HEK293T (cell line): ENCODE data around the gene SPDEF.

Experiments
- BHLHE40 ChIP-seq: fragments of 450-650 bp; IDR thresholded peaks from 2 replicates; pipeline ENCODE4 v1.6.1; 2016; ENCODE audit warnings: mild to moderate bottlenecking, moderate library complexity, borderline replicate concordance
- ELF4 ChIP-seq: fragments of 450-650 bp; IDR thresholded peaks from 2 replicates; pipeline ENCODE4 v1.6.1; 2017; ENCODE audit warnings: antibody characterized with exemption
- FOXA1 ChIP-seq: fragments of 450-650 bp; IDR thresholded peaks from 2 replicates; pipeline ENCODE4 v1.6.1; 2016; ENCODE audit warnings: mild to moderate bottlenecking
- FOXK2 ChIP-seq: fragments of 450-650 bp; IDR thresholded peaks from 2 replicates; pipeline ENCODE4 v1.6.1; 2016; ENCODE audit warnings: mild to moderate bottlenecking
- FOXM1 ChIP-seq: fragments of 450-650 bp; IDR thresholded peaks from 2 replicates; pipeline ENCODE4 v1.6.1; 2017; ENCODE audit warnings: mild to moderate bottlenecking, borderline replicate concordance
- HDGF ChIP-seq: fragments of 450-650 bp; IDR thresholded peaks from 2 replicates; pipeline ENCODE4 v1.6.1; 2017; ENCODE audit warnings: antibody characterized with exemption, borderline replicate concordance
- LEF1 ChIP-seq: fragments of 450-650 bp; IDR thresholded peaks from 2 replicates; pipeline ENCODE4 v1.6.1; 2017; ENCODE audit warnings: mild to moderate bottlenecking, borderline replicate concordance
- NFRKB ChIP-seq: fragments of 450-650 bp; IDR thresholded peaks from 2 replicates; pipeline ENCODE4 v1.6.1; 2016; ENCODE audit warnings: mild to moderate bottlenecking, moderate library complexity
- SP1 ChIP-seq: fragments of 450-650 bp; IDR thresholded peaks from 2 replicates; pipeline ENCODE4 v1.6.1; 2017
- SUZ12 ChIP-seq: fragments of 450-650 bp; IDR thresholded peaks from 2 replicates; pipeline ENCODE4 v1.6.1; 2016; ENCODE audit warnings: mild to moderate bottlenecking
- TARDBP ChIP-seq: fragments of 450-650 bp; IDR thresholded peaks from 2 replicates; pipeline ENCODE4 v1.6.1; 2016

- TF ChIP-seq NFRKB (no peak), BHLHE40 (no peak), SUZ12 (no peak), ELF4 (no peak), HDGF (no peak), FOXM1 (no peak), FOXA1 (no peak), SP1 (no peak), LEF1 (no peak), FOXK2 (no peak), TARDBP (no peak)
These were observed 11.2 kb downstream of the SPDEF start for GRCh38 chr6:34544776-34545471.
